ENCODE measurements around the gene GOLGA6L7. TPM values are rescaled to one million over a fixed set of nuclear protein-coding genes. Genes with fewer than 3 reads are reported as not detected.
"Not testable (repeated sequence)": the region's sequence is repeated elsewhere in the genome, so short reads cannot be mapped to it uniquely, and the experiment has no call there.

Gene GOLGA6L7
- not detected for polyA plus RNA-seq (2013, experiment 1 of 2)
- polyA plus RNA-seq (2013, experiment 2 of 2): not detected

- not testable (repeated sequence) for H3K27me3 ChIP-seq (ENCODE audit: insufficient read depth, low read length); H3K27ac ChIP-seq (ENCODE audit: low read depth, low read length); H3K36me3 ChIP-seq (ENCODE audit: insufficient read depth, low read length); H3K9me3 ChIP-seq (ENCODE audit: insufficient read depth, low read depth, low read length); H3K4me3 ChIP-seq (ENCODE audit: low read length); H3K4me1 ChIP-seq (ENCODE audit: insufficient read depth, low read length); H3K9ac ChIP-seq (ENCODE audit: low read depth, low read length)
- 95% methylated on average over 11 of the region's 13 CpGs for WGBS
Observed at GRCh38 chr15:28848521-28848920, at the start of gene GOLGA6L7. GOLGA6L7 (minus strand) TSS chr15:28848644; CDS start chr15:28848549, 95 bp downstream.

GRCh38 chr15:28897861-28898585 is 49.6 kb upstream of the GOLGA6L7 start:
- H3K9me3 ChIP-seq (ENCODE audit: insufficient read depth, low read depth, low read length): peaks cover 7% of the 10 kb centered on the region
- H3K27me3 ChIP-seq (ENCODE audit: insufficient read depth, low read length): no peaks in the 10 kb centered on the region
- WGBS: 94% methylated on average over 13 of the region's 13 CpGs
- H3K4me3 ChIP-seq (ENCODE audit: low read length): no peak overlapping the region
- peaks cover 3% of the 10 kb centered on the region; the same call in 1 of the 2 replicates for H3K36me3 ChIP-seq (ENCODE audit: insufficient read depth, low read length)
- H3K9ac ChIP-seq (ENCODE audit: low read depth, low read length): no peak overlapping the region
- H3K4me1 ChIP-seq (ENCODE audit: insufficient read depth, low read length): no peaks in the 10 kb centered on the region
- no peak overlapping the region for H3K27ac ChIP-seq (ENCODE audit: low read depth, low read length)

GRCh38 chr15:28896951-28897350 is 48.5 kb upstream of the GOLGA6L7 start:
- Histone ChIP-seq H3K4me1 (ENCODE audit: insufficient read depth, low read length) (no peaks in the 10 kb centered on the region), H3K27me3 (ENCODE audit: insufficient read depth, low read length) (no peaks in the 10 kb centered on the region), H3K9me3 (ENCODE audit: insufficient read depth, low read depth, low read length) (peaks cover 7% of the 10 kb centered on the region), H3K36me3 (ENCODE audit: insufficient read depth, low read length) (peaks cover 3% of the 10 kb centered on the region; the same call in 1 of the 2 replicates), H3K9ac (ENCODE audit: low read depth, low read length) (no peak overlapping the region), H3K27ac (ENCODE audit: low read depth, low read length) (no peak overlapping the region), H3K4me3 (ENCODE audit: low read length) (no peak overlapping the region)
- WGBS: over 99% methylated on average over 4 of the region's 4 CpGs

- 96% methylated on average over 6 of the region's 6 CpGs for WGBS
- peaks cover 3% of the 10 kb centered on the region; the same call in 1 of the 2 replicates for H3K36me3 ChIP-seq (ENCODE audit: insufficient read depth, low read length)
- H3K27ac ChIP-seq (ENCODE audit: low read depth, low read length): no peak overlapping the region
- no peak overlapping the region for H3K9ac ChIP-seq (ENCODE audit: low read depth, low read length)
- H3K27me3 ChIP-seq (ENCODE audit: insufficient read depth, low read length): no peaks in the 10 kb centered on the region
- H3K4me1 ChIP-seq (ENCODE audit: insufficient read depth, low read length): no peaks in the 10 kb centered on the region
- H3K9me3 ChIP-seq (ENCODE audit: insufficient read depth, low read depth, low read length): peaks cover 7% of the 10 kb centered on the region
- H3K4me3 ChIP-seq (ENCODE audit: low read length): no peak overlapping the region
Observed at GRCh38 chr15:28895566-28895965, 47.1 kb upstream of the GOLGA6L7 start.

- 90% methylated on average over 13 of the region's 13 CpGs for WGBS
- Histone ChIP-seq H3K9me3 (ENCODE audit: insufficient read depth, low read depth, low read length) (peaks cover 7% of the 10 kb centered on the region), H3K36me3 (ENCODE audit: insufficient read depth, low read length) (peaks cover 3% of the 10 kb centered on the region; the same call in 1 of the 2 replicates), H3K27ac (ENCODE audit: low read depth, low read length) (no peak overlapping the region), H3K9ac (ENCODE audit: low read depth, low read length) (no peak overlapping the region), H3K4me3 (ENCODE audit: low read length) (no peak overlapping the region), H3K4me1 (ENCODE audit: insufficient read depth, low read length) (no peaks in the 10 kb centered on the region), H3K27me3 (ENCODE audit: insufficient read depth, low read length) (no peaks in the 10 kb centered on the region)
Observed at GRCh38 chr15:28895146-28895545, 46.7 kb upstream of the GOLGA6L7 start.

GRCh38 chr15:28894631-28895030 is 46.2 kb upstream of the GOLGA6L7 start:
- Histone ChIP-seq H3K27ac (ENCODE audit: low read depth, low read length) (no peak overlapping the region), H3K9me3 (ENCODE audit: insufficient read depth, low read depth, low read length) (peaks cover 7% of the 10 kb centered on the region), H3K27me3 (ENCODE audit: insufficient read depth, low read length) (no peaks in the 10 kb centered on the region), H3K36me3 (ENCODE audit: insufficient read depth, low read length) (peaks cover 3% of the 10 kb centered on the region; the same call in 1 of the 2 replicates), H3K4me1 (ENCODE audit: insufficient read depth, low read length) (no peaks in the 10 kb centered on the region), H3K4me3 (ENCODE audit: low read length) (no peak overlapping the region), H3K9ac (ENCODE audit: low read depth, low read length) (no peak overlapping the region)
- 90% methylated on average over 13 of the region's 13 CpGs for WGBS

- 90% methylated on average over 12 of the region's 12 CpGs for WGBS
- Histone ChIP-seq H3K9me3 (ENCODE audit: insufficient read depth, low read depth, low read length) (peaks cover 7% of the 10 kb centered on the region), H3K4me1 (ENCODE audit: insufficient read depth, low read length) (no peaks in the 10 kb centered on the region), H3K9ac (ENCODE audit: low read depth, low read length) (no peak overlapping the region), H3K27ac (ENCODE audit: low read depth, low read length) (no peak overlapping the region), H3K36me3 (ENCODE audit: insufficient read depth, low read length) (peaks cover 3% of the 10 kb centered on the region; the same call in 1 of the 2 replicates), H3K27me3 (ENCODE audit: insufficient read depth, low read length) (0 out of 2 replicates have a peak, but pooled peaks cover 1% of the 10 kb centered on the region), H3K4me3 (ENCODE audit: low read length) (no peak overlapping the region)
Observed at GRCh38 chr15:28892789-28893610, 44.6 kb upstream of the GOLGA6L7 start.

- no peaks in the 10 kb centered on the region for H3K4me1 ChIP-seq (ENCODE audit: insufficient read depth, low read length)
- peaks cover 1% of the 10 kb centered on the region; the same call in 1 of the 2 replicates for H3K36me3 ChIP-seq (ENCODE audit: insufficient read depth, low read length)
- 96% methylated on average over 6 of the region's 6 CpGs for WGBS
- no peak overlapping the region for H3K9ac ChIP-seq (ENCODE audit: low read depth, low read length)
- peaks cover 13% of the 10 kb centered on the region for H3K27me3 ChIP-seq (ENCODE audit: insufficient read depth, low read length)
- no peak overlapping the region for H3K4me3 ChIP-seq (ENCODE audit: low read length)
- H3K9me3 ChIP-seq (ENCODE audit: insufficient read depth, low read depth, low read length): peaks cover 2% of the 10 kb centered on the region
- H3K27ac ChIP-seq (ENCODE audit: low read depth, low read length): no peak overlapping the region
Observed at GRCh38 chr15:28891588-28891987, 43.1 kb upstream of the GOLGA6L7 start.

- no peak overlapping the region for H3K9ac ChIP-seq (ENCODE audit: low read depth, low read length)
- no peaks in the 10 kb centered on the region for H3K9me3 ChIP-seq (ENCODE audit: insufficient read depth, low read depth, low read length)
- no peak overlapping the region for H3K27ac ChIP-seq (ENCODE audit: low read depth, low read length)
- H3K4me1 ChIP-seq (ENCODE audit: insufficient read depth, low read length): no peaks in the 10 kb centered on the region
- 91% methylated on average over 15 of the region's 15 CpGs for WGBS
- no peak overlapping the region for H3K4me3 ChIP-seq (ENCODE audit: low read length)
- no peaks in the 10 kb centered on the region for H3K36me3 ChIP-seq (ENCODE audit: insufficient read depth, low read length)
- peaks cover 19% of the 10 kb centered on the region for H3K27me3 ChIP-seq (ENCODE audit: insufficient read depth, low read length)
Observed at GRCh38 chr15:28890711-28891495, 42.5 kb upstream of the GOLGA6L7 start.

GRCh38 chr15:28890291-28890690 is 41.8 kb upstream of the GOLGA6L7 start:
- H3K9me3 ChIP-seq (ENCODE audit: insufficient read depth, low read depth, low read length); H3K4me1 ChIP-seq (ENCODE audit: insufficient read depth, low read length); H3K27ac ChIP-seq (ENCODE audit: low read depth, low read length); H3K36me3 ChIP-seq (ENCODE audit: insufficient read depth, low read length); H3K4me3 ChIP-seq (ENCODE audit: low read length); H3K9ac ChIP-seq (ENCODE audit: low read depth, low read length): not testable (repeated sequence)
- WGBS: 90% methylated on average over 4 of the region's 4 CpGs
- peaks cover 24% of the 10 kb centered on the region for H3K27me3 ChIP-seq (ENCODE audit: insufficient read depth, low read length)

All from HUES64 (cell line).